WERI-Rb-1 (cell line): ENCODE data around the gene WDR93.

Source experiments
- DNase-seq: peaks from one replicate; pipeline ENCODE4 v3.0.0-alpha.2; 2020
- H3K27ac ChIP-seq: fragments of 250-450 bp; sonication (Bioruptor Pico); 2 replicates; pipeline ENCODE4 v1.5.1; 2020; ENCODE audit warnings: mild to moderate bottlenecking, moderate library complexity
- H3K27me3 ChIP-seq: fragments of 250-450 bp; sonication (Bioruptor Pico); 2 replicates; pipeline ENCODE4 v1.5.1; 2021; ENCODE audit warnings: mild to moderate bottlenecking, low read depth, moderate library complexity; ENCODE audit not compliant: insufficient read depth, severe bottlenecking
- H3K36me3 ChIP-seq: fragments of 250-450 bp; sonication (Bioruptor Pico); 2 replicates; pipeline ENCODE4 v1.5.1; 2020; ENCODE audit warnings: mild to moderate bottlenecking, moderate library complexity
- H3K4me3 ChIP-seq: 2 replicates; pipeline ENCODE4 v1.5.1; 2011; ENCODE audit warnings: low read depth, mild to moderate bottlenecking, control low read depth, low read length
- H3K9me3 ChIP-seq: fragments of 250-450 bp; sonication (Bioruptor Pico); 2 replicates; pipeline ENCODE4 v1.5.1; 2021; ENCODE audit warnings: mild to moderate bottlenecking, moderate library complexity; ENCODE audit not compliant: severe bottlenecking
- CTCF ChIP-seq: IDR thresholded peaks from 2 replicates; pipeline ENCODE4 v1.5.1; 2011; ENCODE audit warnings: low read depth, mild to moderate bottlenecking, control low read depth, inconsistent platforms, low read length

Gene WDR93

DNA sequence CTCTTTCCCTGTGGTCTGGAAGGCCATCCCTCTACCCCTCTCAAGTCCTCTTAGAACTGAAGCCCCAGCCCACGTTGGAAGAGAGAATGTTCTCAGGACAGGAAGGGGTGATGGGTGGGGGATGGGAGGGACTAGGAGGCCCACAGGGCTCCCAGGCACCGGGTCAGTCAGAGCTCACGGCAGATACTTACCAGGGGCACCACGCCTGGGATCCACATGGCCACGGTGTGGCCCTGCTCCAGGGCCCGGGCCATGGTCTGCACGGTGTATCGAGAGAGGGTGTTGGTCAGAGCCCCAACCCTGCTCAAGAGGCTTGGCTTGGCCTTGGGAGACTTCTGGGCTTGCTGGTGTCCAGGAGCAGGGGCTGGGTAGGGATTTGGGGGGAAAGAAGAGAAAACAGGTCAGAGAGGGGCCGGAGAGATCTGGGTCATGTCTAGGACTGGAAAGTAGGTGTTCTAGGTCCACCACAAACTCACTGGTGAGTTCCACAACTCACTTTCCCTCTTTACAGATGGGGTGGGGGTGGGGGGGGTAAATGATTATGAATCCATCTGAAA lies 21.2 kb upstream of the WDR93 start:
- Histone ChIP-seq H3K36me3 (no peaks in the 10 kb centered on the region), H3K27me3 (peaks cover 3% of the 10 kb centered on the region), H3K27ac (no peak overlapping the region), H3K4me3 (no peak overlapping the region), H3K9me3 (no peaks in the 10 kb centered on the region)
- no peak for TF ChIP-seq CTCF
- DNase-seq: no peak

DNA sequence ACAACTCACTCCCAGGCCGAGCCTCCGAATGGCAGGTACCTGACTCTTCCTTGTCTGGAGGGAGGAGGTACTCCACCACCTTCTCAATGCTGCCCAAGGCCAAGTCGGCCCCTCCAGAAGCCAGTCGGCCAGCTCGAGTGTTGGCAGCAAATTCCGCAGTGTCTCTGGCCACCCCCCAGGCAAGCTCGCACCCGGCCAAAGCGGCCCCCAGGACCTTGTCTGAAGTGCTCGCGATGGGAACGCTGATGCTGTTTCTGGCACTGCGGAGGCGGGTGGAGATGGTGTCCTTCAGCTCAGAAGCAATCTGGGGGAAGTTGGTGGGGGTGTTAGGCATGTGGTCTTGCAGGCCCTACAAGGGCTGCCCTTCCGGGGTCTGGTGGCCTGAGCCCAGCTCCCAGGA lies 20.7 kb upstream of the WDR93 start:
- Histone ChIP-seq H3K36me3 (no peaks in the 10 kb centered on the region), H3K9me3 (no peaks in the 10 kb centered on the region), H3K4me3 (no peak overlapping the region), H3K27ac (no peak overlapping the region), H3K27me3 (peaks cover 1% of the 10 kb centered on the region)
- DNase-seq: no peak
- TF ChIP-seq CTCF: no peak

DNA sequence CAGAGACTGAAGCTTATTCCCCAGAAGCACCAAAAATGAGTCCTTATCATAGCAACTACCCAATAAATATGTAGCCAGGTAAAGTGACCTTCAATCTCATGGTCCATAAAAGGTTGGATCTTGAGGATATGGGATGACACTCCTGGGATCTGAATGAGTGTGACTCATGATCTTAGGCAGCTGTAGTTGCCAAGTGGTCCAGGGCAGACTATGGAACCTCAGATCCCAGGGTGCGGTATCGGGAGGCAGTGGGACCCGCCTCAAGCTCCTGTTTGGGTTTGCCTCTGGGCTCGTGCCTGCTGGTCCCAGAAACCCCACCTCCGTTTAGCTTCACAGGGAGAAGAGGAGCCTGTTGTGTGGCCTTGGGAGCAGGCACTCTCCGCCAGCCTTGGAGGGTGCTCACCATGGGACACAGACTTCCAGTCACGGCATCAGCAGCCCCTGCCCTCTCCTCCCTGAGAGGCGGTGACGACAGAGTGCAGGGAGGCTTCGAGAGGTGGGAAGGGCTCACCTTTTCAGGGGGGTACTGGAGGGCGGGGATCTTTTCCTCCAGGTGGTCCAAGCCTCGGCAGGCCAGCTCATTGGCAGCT lies 19.5 kb upstream of the WDR93 start:
- no peak for TF ChIP-seq CTCF
- no peak for DNase-seq
- H3K9me3 ChIP-seq: no peaks in the 10 kb centered on the region
- H3K4me3 ChIP-seq: no peak overlapping the region
- H3K36me3 ChIP-seq: no peaks in the 10 kb centered on the region
- no peak overlapping the region for H3K27ac ChIP-seq
- H3K27me3 ChIP-seq: no peaks in the 10 kb centered on the region

GRCh38 chr15:89671687-89672086 lies 18.9 kb upstream of the WDR93 start:
- no peak for DNase-seq
- H3K36me3 ChIP-seq: no peaks in the 10 kb centered on the region
- H3K9me3 ChIP-seq: no peaks in the 10 kb centered on the region
- no peak for TF ChIP-seq CTCF
- no peaks in the 10 kb centered on the region for H3K27me3 ChIP-seq
- no peak overlapping the region for H3K4me3 ChIP-seq
- H3K27ac ChIP-seq: no peak overlapping the region

GRCh38 chr15:89672221-89673164 lies 18.1 kb upstream of the WDR93 start:
- Histone ChIP-seq H3K9me3 (no peaks in the 10 kb centered on the region), H3K4me3 (no peak overlapping the region), H3K27me3 (no peaks in the 10 kb centered on the region), H3K27ac (no peak overlapping the region), H3K36me3 (no peaks in the 10 kb centered on the region)
- no peak for DNase-seq
- TF ChIP-seq CTCF: no peak
